ENCODE results near the gene C6orf52. TPM values are rescaled to one million over a fixed set of nuclear protein-coding genes. Genes with fewer than 3 reads are reported as not detected.
"Not testable (repeated sequence)": the region's sequence is repeated elsewhere in the genome, so short reads cannot be mapped to it uniquely, and the experiment has no call there.

Gene C6orf52
- total and polyA plus RNA-seq, 4 donors, result 0.99 to 7.6 (median 7.1) TPM

GRCh38 chr6:10725716-10726115 is 31.3 kb upstream of the C6orf52 start:
- 63% methylated on average over 7 of the region's 9 CpGs for WGBS (ENCODE audit: insufficient coverage)

GRCh38 chr6:10725044-10725443 is 30.6 kb upstream of the C6orf52 start:
- no peak overlapping the region for H3K27ac ChIP-seq (ENCODE audit: low read depth, low read length)
- peaks cover 20% of the 10 kb centered on the region for H3K36me3 ChIP-seq (ENCODE audit: control insufficient read depth, insufficient read depth, low read length)
- peaks cover 22% of the 10 kb centered on the region for H3K4me1 ChIP-seq (ENCODE audit: control insufficient read depth, insufficient read depth, low read length)
- no peak for DNase-seq (ENCODE audit: low read depth in 4 of 6, low spot score in 6 of 6)
- WGBS (ENCODE audit: insufficient coverage), result 84% methylated on average over 5 of the region's 6 CpGs
- no peak overlapping the region for H3K4me3 ChIP-seq (ENCODE audit: low read depth, low read length)
- H3K9me3 ChIP-seq (ENCODE audit: control insufficient read depth, insufficient read depth, low read length), result no peaks in the 10 kb centered on the region
- H3K27me3 ChIP-seq (ENCODE audit: control insufficient read depth, insufficient read depth, low read length), result no peaks in the 10 kb centered on the region

More at GRCh38 chr6:10725716-10726115, 31.3 kb upstream of the C6orf52 start:
- Histone ChIP-seq H3K27ac (ENCODE audit: low read depth, low read length) (no peak overlapping the region), H3K36me3 (ENCODE audit: control insufficient read depth, insufficient read depth, low read length) (peaks cover 20% of the 10 kb centered on the region), H3K27me3 (ENCODE audit: control insufficient read depth, insufficient read depth, low read length) (no peaks in the 10 kb centered on the region), H3K4me1 (ENCODE audit: control insufficient read depth, insufficient read depth, low read length) (peaks cover 18% of the 10 kb centered on the region), H3K4me3 (ENCODE audit: low read depth, low read length) (no peak overlapping the region), H3K9me3 (ENCODE audit: control insufficient read depth, insufficient read depth, low read length) (no peaks in the 10 kb centered on the region)
- peak in 1 of 6 donors; percentile 42 for DNase-seq (ENCODE audit: low read depth in 4 of 6, low spot score in 6 of 6)

- Histone ChIP-seq H3K27me3 (ENCODE audit: control insufficient read depth, insufficient read depth, low read length) (no peaks in the 10 kb centered on the region), H3K4me1 (ENCODE audit: control insufficient read depth, insufficient read depth, low read length) (peaks cover 26% of the 10 kb centered on the region), H3K4me3 (ENCODE audit: low read depth, low read length) (peak overlapping the region; percentile 73), H3K9me3 (ENCODE audit: control insufficient read depth, insufficient read depth, low read length) (no peaks in the 10 kb centered on the region), H3K27ac (ENCODE audit: low read depth, low read length) (peak overlapping the region; percentile 93), H3K36me3 (ENCODE audit: control insufficient read depth, insufficient read depth, low read length) (peaks cover 10% of the 10 kb centered on the region)
- DNase-seq (ENCODE audit: low read depth in 4 of 6, low spot score in 6 of 6), result no peak
- no CpG with 5 or more reads among the region's 7 CpGs for WGBS (ENCODE audit: insufficient coverage)
These were observed 29.1 kb upstream of the C6orf52 start for GRCh38 chr6:10723567-10723881.

- H3K27me3 ChIP-seq (ENCODE audit: control insufficient read depth, insufficient read depth, low read length), result no peaks in the 10 kb centered on the region
- peak within 1 kb of the TSS; percentile 93 for H3K27ac ChIP-seq (ENCODE audit: low read depth, low read length)
- H3K4me3 ChIP-seq (ENCODE audit: low read depth, low read length), result peak within 1 kb of the TSS; percentile 73
- DNase-seq (ENCODE audit: low read depth in 4 of 6, low spot score in 6 of 6), result peak; percentile 88 to 99 (median 90)
- H3K36me3 ChIP-seq (ENCODE audit: control insufficient read depth, insufficient read depth, low read length), result peaks cover 10% of the 10 kb centered on the region
- no peaks in the 10 kb centered on the region for H3K9me3 ChIP-seq (ENCODE audit: control insufficient read depth, insufficient read depth, low read length)
- peaks cover 26% of the 10 kb centered on the region for H3K4me1 ChIP-seq (ENCODE audit: control insufficient read depth, insufficient read depth, low read length)
- WGBS (ENCODE audit: insufficient coverage), result 0% methylated on average over 39 of the region's 55 CpGs
These were observed 28.6 kb upstream of the C6orf52 start, which contains the start of gene TMEM14C for GRCh38 chr6:10722820-10723566. Gene TMEM14C, plus strand, starts transcription at chr6:10723070. Its CDS starts 1,544 bp downstream, at chr6:10724614.

DNA sequence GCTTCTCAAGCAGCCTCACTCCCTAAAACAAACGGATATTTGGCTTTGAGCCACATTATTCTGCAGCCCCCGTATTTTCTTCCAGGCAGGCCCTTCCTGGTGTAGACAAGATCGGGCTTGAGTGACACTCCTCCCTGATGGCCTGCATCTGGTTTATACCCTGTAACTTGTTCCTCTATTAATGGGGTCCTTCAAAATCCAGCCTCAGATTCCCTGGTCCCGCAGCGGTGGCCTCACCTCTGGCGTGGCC is 28.1 kb upstream of the C6orf52 start:
- Histone ChIP-seq H3K36me3 (ENCODE audit: control insufficient read depth, insufficient read depth, low read length) (peaks cover 10% of the 10 kb centered on the region), H3K9me3 (ENCODE audit: control insufficient read depth, insufficient read depth, low read length) (no peaks in the 10 kb centered on the region), H3K4me3 (ENCODE audit: low read depth, low read length) (peak overlapping the region; percentile 73), H3K27me3 (ENCODE audit: control insufficient read depth, insufficient read depth, low read length) (no peaks in the 10 kb centered on the region), H3K4me1 (ENCODE audit: control insufficient read depth, insufficient read depth, low read length) (peaks cover 26% of the 10 kb centered on the region), H3K27ac (ENCODE audit: low read depth, low read length) (peak overlapping the region; percentile 93)
- WGBS (ENCODE audit: insufficient coverage), result 3% methylated on average over 6 of the region's 6 CpGs
- DNase-seq (ENCODE audit: low read depth in 4 of 6, low spot score in 6 of 6), result no peak

- Histone ChIP-seq H3K27ac (ENCODE audit: low read depth, low read length) (peak overlapping the region; percentile 93), H3K4me1 (ENCODE audit: control insufficient read depth, insufficient read depth, low read length) (peaks cover 26% of the 10 kb centered on the region), H3K27me3 (ENCODE audit: control insufficient read depth, insufficient read depth, low read length) (no peaks in the 10 kb centered on the region), H3K4me3 (ENCODE audit: low read depth, low read length) (peak overlapping the region; percentile 73), H3K9me3 (ENCODE audit: control insufficient read depth, insufficient read depth, low read length) (no peaks in the 10 kb centered on the region), H3K36me3 (ENCODE audit: control insufficient read depth, insufficient read depth, low read length) (peaks cover 10% of the 10 kb centered on the region)
- 85% methylated on average over 7 of the region's 11 CpGs for WGBS (ENCODE audit: insufficient coverage)
- DNase-seq (ENCODE audit: low read depth in 4 of 6, low spot score in 6 of 6), result no peak
These were observed 27.6 kb upstream of the C6orf52 start for GRCh38 chr6:10721850-10722569.

DNA sequence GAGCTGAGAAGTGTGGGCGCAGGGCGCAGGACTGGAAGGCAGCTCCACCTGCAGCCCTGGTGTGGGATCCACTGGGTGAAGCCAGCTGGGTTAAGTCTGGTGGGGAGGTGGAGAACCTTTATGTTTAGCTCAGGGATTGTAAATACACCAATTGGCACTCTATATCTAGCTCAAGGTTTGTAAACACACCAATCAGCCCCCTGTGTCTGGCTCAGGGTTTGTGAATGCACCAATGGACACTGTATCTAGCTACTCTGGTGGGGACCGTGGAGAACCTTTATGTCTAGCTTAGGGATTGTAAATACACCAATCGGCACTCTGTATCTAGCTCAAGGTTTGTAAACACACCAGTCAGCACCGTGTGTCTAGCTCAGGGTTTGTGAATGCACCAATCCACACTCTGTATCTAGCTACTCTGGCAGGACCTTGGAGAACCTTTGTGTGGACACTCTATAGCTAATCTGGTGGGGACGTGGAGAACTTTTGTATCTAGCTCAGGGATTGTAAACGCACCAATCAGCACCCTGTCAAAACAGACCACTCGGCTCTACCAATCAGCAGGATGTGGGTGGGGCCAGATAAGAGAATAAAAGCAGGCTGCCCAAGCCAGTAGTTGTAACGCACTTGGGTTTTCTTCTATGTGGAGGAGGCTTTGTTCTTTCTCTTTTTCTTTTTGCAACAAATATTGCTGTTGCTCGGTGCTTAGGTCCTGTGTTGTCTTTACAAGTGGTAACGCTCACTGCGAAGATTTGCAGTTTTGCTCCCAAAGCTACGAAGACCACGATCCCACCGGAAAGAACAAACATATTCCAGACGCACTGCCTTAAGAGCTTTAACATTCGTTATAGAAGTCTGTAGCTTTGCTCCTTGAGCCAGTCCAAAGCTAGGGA is 26.8 kb upstream of the C6orf52 start:
- H3K9me3 ChIP-seq (ENCODE audit: control insufficient read depth, insufficient read depth, low read length); DNase-seq (ENCODE audit: low read depth in 4 of 6, low spot score in 6 of 6); H3K36me3 ChIP-seq (ENCODE audit: control insufficient read depth, insufficient read depth, low read length); H3K27ac ChIP-seq (ENCODE audit: low read depth, low read length); H3K27me3 ChIP-seq (ENCODE audit: control insufficient read depth, insufficient read depth, low read length): not testable (repeated sequence)
- H3K4me1 ChIP-seq (ENCODE audit: control insufficient read depth, insufficient read depth, low read length), result peaks cover 26% of the 10 kb centered on the region
- peak overlapping the region; percentile 49 for H3K4me3 ChIP-seq (ENCODE audit: low read depth, low read length)
- WGBS (ENCODE audit: insufficient coverage), result 97% methylated on average over 10 of the region's 17 CpGs

DNA sequence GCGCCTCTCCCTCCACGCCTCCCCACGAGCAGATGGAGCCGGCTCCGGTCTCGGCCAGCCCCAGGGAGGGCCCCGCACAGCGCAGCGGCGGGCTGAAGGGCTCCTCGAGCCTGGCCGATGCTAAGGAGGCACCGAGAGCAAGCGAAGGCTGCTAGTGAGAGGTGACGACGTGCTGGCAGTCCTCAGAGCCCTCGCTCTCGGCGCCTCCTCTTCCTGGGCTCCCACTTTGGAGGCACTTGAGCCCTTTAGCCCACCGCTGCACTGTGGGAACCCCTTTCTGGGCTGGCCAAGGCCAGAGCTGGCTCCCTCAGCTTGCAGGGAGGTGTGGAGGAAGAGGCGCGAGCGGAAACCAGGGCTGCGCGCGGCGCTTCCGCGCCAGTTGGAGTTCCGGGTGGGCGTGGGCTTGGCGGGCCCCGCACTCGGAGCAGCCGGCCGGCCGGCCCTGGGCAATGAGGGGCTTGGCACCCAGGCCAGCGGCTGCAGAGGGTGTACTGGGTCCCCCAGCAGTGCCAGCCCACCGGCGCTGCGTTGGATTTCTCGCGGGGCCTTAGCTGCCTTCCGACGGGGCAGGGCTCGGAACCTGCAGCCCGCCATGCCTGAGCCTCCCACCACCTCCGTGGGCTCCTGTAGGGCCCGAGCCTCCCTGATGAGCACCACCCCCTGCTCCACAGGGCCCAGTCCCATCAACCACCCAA is 26.0 kb upstream of the C6orf52 start:
- Histone ChIP-seq H3K27ac (ENCODE audit: low read depth, low read length) (peak overlapping the region; percentile 48), H3K4me3 (ENCODE audit: low read depth, low read length) (peak overlapping the region; percentile 49), H3K9me3 (ENCODE audit: control insufficient read depth, insufficient read depth, low read length) (no peaks in the 10 kb centered on the region), H3K36me3 (ENCODE audit: control insufficient read depth, insufficient read depth, low read length) (no peaks in the 10 kb centered on the region), H3K27me3 (ENCODE audit: control insufficient read depth, insufficient read depth, low read length) (no peaks in the 10 kb centered on the region), H3K4me1 (ENCODE audit: control insufficient read depth, insufficient read depth, low read length) (peaks cover 26% of the 10 kb centered on the region)
- WGBS (ENCODE audit: insufficient coverage), result 38% methylated on average over 48 of the region's 49 CpGs
- peak in 2 of 6 donors; percentile 48 to 71 for DNase-seq (ENCODE audit: low read depth in 4 of 6, low spot score in 6 of 6)

DNA sequence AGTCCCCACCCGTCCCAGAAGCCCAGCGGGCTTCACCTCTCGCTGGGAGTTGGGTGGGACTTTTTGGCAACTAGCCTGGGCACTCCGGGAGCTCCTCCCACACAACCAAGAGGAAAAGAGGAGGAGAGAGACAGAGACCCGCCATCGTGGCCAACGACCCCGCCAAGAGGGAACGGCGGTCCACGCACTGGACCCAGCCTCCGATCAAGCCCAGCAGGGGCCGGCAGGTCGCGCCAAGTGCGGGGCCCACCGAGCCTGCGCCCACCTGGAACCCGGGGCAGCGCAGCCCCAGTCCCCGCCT is 25.5 kb upstream of the C6orf52 start:
- Histone ChIP-seq H3K4me1 (ENCODE audit: control insufficient read depth, insufficient read depth, low read length) (peaks cover 22% of the 10 kb centered on the region), H3K9me3 (ENCODE audit: control insufficient read depth, insufficient read depth, low read length) (no peaks in the 10 kb centered on the region), H3K4me3 (ENCODE audit: low read depth, low read length) (peak overlapping the region; percentile 49), H3K27me3 (ENCODE audit: control insufficient read depth, insufficient read depth, low read length) (no peaks in the 10 kb centered on the region), H3K27ac (ENCODE audit: low read depth, low read length) (peak overlapping the region; percentile 48), H3K36me3 (ENCODE audit: control insufficient read depth, insufficient read depth, low read length) (no peaks in the 10 kb centered on the region)
- 45% methylated on average over 18 of the region's 21 CpGs for WGBS (ENCODE audit: insufficient coverage)
- peak in 2 of 6 donors; percentile 18 to 48 for DNase-seq (ENCODE audit: low read depth in 4 of 6, low spot score in 6 of 6)
